WTC11 (cell line): ENCODE data around the gene SNX25. TPM values are rescaled to one million over a fixed set of nuclear protein-coding genes. Genes with fewer than 3 reads are reported as not detected.

Experiments
- ATAC-seq: fragments of 200-7000 bp; cut with Tn5 transposase; 2 replicates; pipeline ENCODE4 v1.10.0; 2021; ENCODE audit warnings: mild to moderate bottlenecking, moderate library complexity
- CTCF ChIA-PET: fragments of 300-600 bp; sonication (Branson Sonifier 250); formaldehyde crosslinking; loops from one replicate; lab custom pipeline; 2021; ENCODE audit warnings: antibody characterized with exemption; lab: Charles Lee
- POLR2A ChIA-PET: fragments of 350-600 bp; sonication (Branson Sonifier 250); formaldehyde crosslinking; loops from one replicate; lab custom pipeline; 2021; ENCODE audit warnings: antibody characterized with exemption; lab: Charles Lee
- DNase-seq: peaks from one replicate; pipeline ENCODE4 v3.0.0; 2021; ENCODE audit warnings: low spot score
- H3K27ac Mint-ChIP-seq: 2 replicates; pipeline ENCODE4 v1.8.0; 2021; ENCODE audit warnings: mixed read lengths
- H3K27me3 Mint-ChIP-seq: 2 replicates; pipeline ENCODE4 v1.8.0; 2021; ENCODE audit warnings: low read depth, mild to moderate bottlenecking, moderate library complexity, mixed read lengths
- H3K36me3 Mint-ChIP-seq: 2 replicates; pipeline ENCODE4 v1.8.0; 2021; ENCODE audit warnings: mixed read lengths
- H3K4me1 Mint-ChIP-seq: 2 replicates; pipeline ENCODE4 v1.8.0; 2022; ENCODE audit warnings: mixed read lengths
- H3K4me3 Mint-ChIP-seq: 2 replicates; pipeline ENCODE4 v1.8.0; 2021; ENCODE audit warnings: mild to moderate bottlenecking, moderate library complexity, mixed read lengths
- H3K9me3 Mint-ChIP-seq: 2 replicates; pipeline ENCODE4 v1.8.0; 2021; ENCODE audit warnings: mixed read lengths
- ATF2 ChIP-seq: sonication (generic); formaldehyde crosslinking; IDR thresholded peaks from 2 replicates; pipeline ENCODE4 v1.8.1; 2022; ENCODE audit warnings: low read depth, missing genetic modification reagents, borderline replicate concordance
- ATF6 ChIP-seq: sonication (generic); formaldehyde crosslinking; IDR thresholded peaks from 2 replicates; pipeline ENCODE4 v1.8.1; 2023; ENCODE audit warnings: mild to moderate bottlenecking, missing genetic modification reagents
- CBFB ChIP-seq: sonication (generic); formaldehyde crosslinking; IDR thresholded peaks from 2 replicates; pipeline ENCODE4 v1.8.1; 2022; ENCODE audit warnings: mild to moderate bottlenecking, low read depth, missing genetic modification reagents
- E2F1 ChIP-seq: sonication (generic); formaldehyde crosslinking; IDR thresholded peaks from 2 replicates; pipeline ENCODE4 v1.8.0; 2022; ENCODE audit warnings: mild to moderate bottlenecking, missing genetic modification reagents
- EMX1 ChIP-seq: fragments of 250-450 bp; sonication (Bioruptor Pico); IDR thresholded peaks from 2 replicates; pipeline ENCODE4 v1.8.0; 2021; ENCODE audit warnings: mild to moderate bottlenecking
- GTF2I ChIP-seq: fragments of 250-450 bp; sonication (Bioruptor Pico); conservative IDR thresholded peaks from 2 replicates; pipeline ENCODE4 v1.4.0; 2021; ENCODE audit warnings: mild to moderate bottlenecking
- IRF1 ChIP-seq: sonication (generic); formaldehyde crosslinking; IDR thresholded peaks from 2 replicates; pipeline ENCODE4 v1.8.0; 2023; ENCODE audit warnings: missing genetic modification reagents
- IRF2 ChIP-seq: sonication (generic); formaldehyde crosslinking; IDR thresholded peaks from 2 replicates; pipeline ENCODE4 v1.8.0; 2022; ENCODE audit warnings: low read depth, missing genetic modification reagents, borderline replicate concordance
- JAZF1 ChIP-seq: fragments of 250-450 bp; sonication (Bioruptor Pico); IDR thresholded peaks from 2 replicates; pipeline ENCODE4 v1.9.0; 2021; ENCODE audit warnings: moderate library complexity, mild to moderate bottlenecking, inconsistent platforms
- JUN ChIP-seq: sonication (generic); formaldehyde crosslinking; IDR thresholded peaks from 2 replicates; pipeline ENCODE4 v1.8.0; 2023; ENCODE audit warnings: mild to moderate bottlenecking, missing genetic modification reagents
- NFE2L1 ChIP-seq: sonication (generic); formaldehyde crosslinking; IDR thresholded peaks from 2 replicates; pipeline ENCODE4 v1.8.1; 2023; ENCODE audit warnings: missing genetic modification reagents
- NR1H2 ChIP-seq: sonication (generic); formaldehyde crosslinking; IDR thresholded peaks from 2 replicates; pipeline ENCODE4 v1.9.0; 2021; ENCODE audit warnings: mild to moderate bottlenecking, moderate library complexity, missing genetic modification reagents
- NR2C2 ChIP-seq: sonication (generic); formaldehyde crosslinking; IDR thresholded peaks from 2 replicates; pipeline ENCODE4 v1.8.0; 2022; ENCODE audit warnings: mild to moderate bottlenecking, missing genetic modification reagents
- RORB ChIP-seq: fragments of 250-450 bp; sonication (Bioruptor Pico); IDR thresholded peaks from 2 replicates; pipeline ENCODE4 v1.9.0; 2021; ENCODE audit warnings: mild to moderate bottlenecking
- SMAD3 ChIP-seq: sonication (generic); formaldehyde crosslinking; IDR thresholded peaks from 2 replicates; pipeline ENCODE4 v1.8.0; 2022; ENCODE audit warnings: missing genetic modification reagents, mild to moderate bottlenecking, borderline replicate concordance
- TEAD4 ChIP-seq: sonication (generic); formaldehyde crosslinking; IDR thresholded peaks from 2 replicates; pipeline ENCODE4 v1.8.0; 2022; ENCODE audit warnings: mild to moderate bottlenecking, missing genetic modification reagents
- ZMAT4 ChIP-seq: fragments of 250-450 bp; sonication (Bioruptor Pico); IDR thresholded peaks from 2 replicates; pipeline ENCODE4 v1.9.0; 2021; ENCODE audit warnings: mild to moderate bottlenecking
- ZNF138 ChIP-seq: sonication (generic); formaldehyde crosslinking; conservative IDR thresholded peaks from 2 replicates; pipeline ENCODE4 v1.8.1; 2022; ENCODE audit warnings: mild to moderate bottlenecking, moderate library complexity, missing genetic modification reagents
- ZNF425 ChIP-seq: fragments of 250-450 bp; sonication (Bioruptor Pico); conservative IDR thresholded peaks from 2 replicates; pipeline ENCODE4 v1.9.0; 2021; ENCODE audit warnings: mild to moderate bottlenecking
- total RNA-seq: library from RNA; stranded (reverse); gene quantifications from 3 replicates; pipeline ENCODE4 v1.2.3, GENCODE V29; 2021

The SNX25 gene
- total RNA-seq, 1 experiment from 2014 or later: 16.9 TPM

- no peak for TF ChIP-seq ZNF425 (CRISPR knock-in tag)
These were observed 190.1 kb downstream of the SNX25 start (continued) for GRCh38 chr4:185399466-185399865.

DNA sequence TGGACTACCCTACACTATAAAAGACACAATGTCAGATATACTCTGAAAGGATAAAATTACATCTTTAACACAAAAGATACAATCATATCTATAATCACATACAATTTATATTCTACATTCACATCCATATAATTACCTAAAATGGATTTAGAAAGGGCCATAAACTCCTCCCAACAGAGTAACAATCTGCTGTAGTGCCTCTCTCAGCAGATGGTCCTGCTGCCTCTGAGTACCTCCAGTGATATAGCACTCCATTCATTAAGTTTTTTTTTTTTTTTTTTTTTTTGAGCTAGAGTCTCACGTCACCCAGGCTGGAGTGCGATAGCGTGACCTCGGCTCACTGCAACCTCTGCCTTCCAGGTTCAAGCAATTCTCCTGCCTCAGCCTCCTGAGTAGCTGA lies 194.6 kb downstream of the SNX25 start:
- POLR2A ChIA-PET: no interaction called here

GRCh38 chr4:185405296-185405999 lies 196.1 kb downstream of the SNX25 start:
- POLR2A ChIA-PET: no interaction called here
- ATAC-seq: no peak
- peaks cover 47% of the 10 kb centered on the region for H3K36me3 Mint-ChIP-seq
- no peaks in the 10 kb centered on the region for H3K4me1 Mint-ChIP-seq
- no peak for DNase-seq
- CTCF ChIA-PET: interaction anchor here (1.3 kb wide), 1 partner anchor 193 kb away, joined by 5 read pairs; no protein-coding TSS in a partner anchor
- H3K27ac Mint-ChIP-seq: no peak overlapping the region
- H3K9me3 Mint-ChIP-seq: peaks cover 7% of the 10 kb centered on the region
- no peak overlapping the region for H3K4me3 Mint-ChIP-seq
- H3K27me3 Mint-ChIP-seq: no peaks in the 10 kb centered on the region; the same call in 1 of the 2 replicates
- TF ChIP-seq ZNF138 (CRISPR knock-in tag): no peak
- TF ChIP-seq CBFB (CRISPR knock-in tag): no peak
- TF ChIP-seq IRF1 (CRISPR knock-in tag): no peak
- no peak for TF ChIP-seq IRF2 (CRISPR knock-in tag)
- TF ChIP-seq TEAD4 (CRISPR knock-in tag): no peak
- no peak for TF ChIP-seq ATF2 (CRISPR knock-in tag)
- TF ChIP-seq NR2C2 (CRISPR knock-in tag): no peak
- TF ChIP-seq E2F1 (CRISPR knock-in tag): no peak
- no peak for TF ChIP-seq JUN
- TF ChIP-seq NFE2L1: no peak

More for the DNA sequence above, 194.6 kb downstream of the SNX25 start:
- H3K9me3 Mint-ChIP-seq: no peaks in the 10 kb centered on the region
- TF ChIP-seq RORB (no peak), JAZF1 (CRISPR knock-in tag) (no peak), SMAD3 (CRISPR knock-in tag) (no peak), NR1H2 (CRISPR knock-in tag) (no peak), ZMAT4 (no peak), ATF6 (CRISPR knock-in tag) (no peak), GTF2I (CRISPR knock-in tag) (no peak), ZNF425 (CRISPR knock-in tag) (no peak), EMX1 (CRISPR knock-in tag) (no peak)
- TF ChIP-seq, all 79 proteins: peak for 0
- no peaks in the 10 kb centered on the region for H3K27me3 Mint-ChIP-seq
- DNase-seq: no peak
- no peak for ATAC-seq
- H3K36me3 Mint-ChIP-seq: peaks cover 52% of the 10 kb centered on the region
- no peaks in the 10 kb centered on the region for H3K4me1 Mint-ChIP-seq
- H3K4me3 Mint-ChIP-seq: no peak overlapping the region
- CTCF ChIA-PET: interaction anchor here (0.6 to 1.5 kb wide), 3 partner anchors 194 to 566 kb away, joined by 3 to 5 read pairs (median 4); no protein-coding TSS in a partner anchor
- no peak overlapping the region for H3K27ac Mint-ChIP-seq
